DMS 273 (cell line): Measurements from ENCODE around the gene FGD2.

Experiments
- DNase-seq: peaks from one replicate; lab custom pipeline; 2025; ENCODE audit not compliant: unreplicated experiment; lab: John Stamatoyannopoulos, UW

Gene FGD2

GRCh38 chr6:36970892-36971842 is 34.3 kb upstream of the FGD2 start:
- no peak for DNase-seq

- no peak for DNase-seq
Measured at GRCh38 chr6:36971921-36972673, 33.4 kb upstream of the FGD2 start.

- no peak for DNase-seq
Measured at GRCh38 chr6:36973190-36973589, 32.3 kb upstream of the FGD2 start.

- no peak for DNase-seq
Measured at GRCh38 chr6:36973647-36974046, 31.8 kb upstream of the FGD2 start.

GRCh38 chr6:36975231-36976006 is 30.0 kb upstream of the FGD2 start:
- DNase-seq: no peak

- no peak for DNase-seq
Measured at GRCh38 chr6:36976007-36976264, 29.5 kb upstream of the FGD2 start.

GRCh38 chr6:36976509-36976908 is 28.9 kb upstream of the FGD2 start:
- no peak for DNase-seq

- no peak for DNase-seq
Measured at GRCh38 chr6:36976931-36977330, 28.5 kb upstream of the FGD2 start.

- peak; percentile 20 for DNase-seq
Measured at GRCh38 chr6:36977470-36977941, 27.9 kb upstream of the FGD2 start.

GRCh38 chr6:36978421-36979346 is 26.8 kb upstream of the FGD2 start:
- peak; percentile 92 for DNase-seq

- peak; percentile 91 for DNase-seq
Measured at GRCh38 chr6:36979347-36979742, 26.1 kb upstream of the FGD2 start.

- DNase-seq: peak; percentile 40
Measured at GRCh38 chr6:36980129-36980528, 25.3 kb upstream of the FGD2 start.

GRCh38 chr6:36980876-36981619 is 24.4 kb upstream of the FGD2 start:
- peak; percentile 52 for DNase-seq

GRCh38 chr6:36983538-36983937 is 21.9 kb upstream of the FGD2 start:
- DNase-seq: no peak

- peak; percentile 49 for DNase-seq
Measured at GRCh38 chr6:36984581-36985416, 20.7 kb upstream of the FGD2 start.

- peak; percentile 36 for DNase-seq
Measured at GRCh38 chr6:36985417-36985807, 20.0 kb upstream of the FGD2 start.

- DNase-seq: peak; percentile 96
Measured at GRCh38 chr6:36985808-36986703, 19.4 kb upstream of the FGD2 start, which contains the start of gene MTCH1. Gene MTCH1, minus strand, starts transcription at chr6:36986196. Its CDS starts 23 bp downstream, at chr6:36986173.

GRCh38 chr6:36986704-36987047 is 18.8 kb upstream of the FGD2 start:
- no peak for DNase-seq
